Gastroesophageal sphincter (tissue), 4 donors: Measurements from ENCODE around the gene DKKL1. TPM values are rescaled to one million over a fixed set of nuclear protein-coding genes. Genes with fewer than 3 reads are reported as not detected.

Source experiments
- ATAC-seq: fragments of 150-250 bp; one replicate; pipeline ENCODE4 v1.9.1; 2016; ENCODE audit warnings: mild to moderate bottlenecking, moderate library complexity
- H3K27ac ChIP-seq, 4 donors: fragments of 200-600 bp; sonication (generic) in 3 of 4; 1 replicate in 3 of 4; 2 replicates in 1 of 4; pipeline ENCODE4 v1.5.1; 2016 to 2019
- H3K27me3 ChIP-seq: fragments of 200-600 bp; sonication (generic); one replicate; pipeline ENCODE4 v1.5.1; 2019
- H3K36me3 ChIP-seq, 2 donors: fragments of 200-600 bp; sonication (generic); one replicate each; pipeline ENCODE4 v1.5.1; 2019; ENCODE audit warnings: control low read depth in 1 of 2
- H3K4me1 ChIP-seq, 3 donors: fragments of 200-600 bp; sonication (generic); 1 replicate in 2 of 3; 2 replicates in 1 of 3; pipeline ENCODE4 v1.5.1; 2016 to 2019; ENCODE audit warnings: control low read depth in 2 of 3
- H3K4me3 ChIP-seq, 2 donors: fragments of 200-600 bp; sonication (generic); one replicate each; pipeline ENCODE4 v1.5.1; 2019; ENCODE audit warnings: mild to moderate bottlenecking in 1 of 2, moderate library complexity in 1 of 2
- H3K9me3 ChIP-seq, 3 donors: fragments of 200-600 bp; sonication (generic); one replicate each; pipeline ENCODE4 v1.5.1; 2017 to 2019; ENCODE audit warnings: control low read depth in 2 of 3
- CTCF ChIP-seq, 4 experiments: fragments of 200-600 bp in 2 of 4; fragments of 450-650 bp in 2 of 4; sonication (generic) in 1 of 4; IDR thresholded peaks; one replicate each; pipeline ENCODE4 v1.5.1; 2017 to 2019; ENCODE audit warnings: antibody characterized with exemption in 4 of 4, mild to moderate bottlenecking in 2 of 4, moderate library complexity in 2 of 4
- EP300 ChIP-seq: sonication (generic); formaldehyde crosslinking; IDR thresholded peaks from one replicate; pipeline ENCODE4 v1.6.1; 2017; ENCODE audit warnings: antibody characterized with exemption, mild to moderate bottlenecking
- POLR2A ChIP-seq, 2 donors: fragments of 450-650 bp; IDR thresholded peaks; one replicate each; pipeline ENCODE4 v1.6.1; 2017; ENCODE audit warnings: antibody characterized with exemption in 2 of 2, mild to moderate bottlenecking in 2 of 2, moderate library complexity in 1 of 2
- POLR2AphosphoS5 ChIP-seq: sonication (generic); formaldehyde crosslinking; IDR thresholded peaks from one replicate; pipeline ENCODE4 v1.6.1; 2017; ENCODE audit warnings: antibody characterized with exemption
- WGBS, 2 donors: methylation state at CpG; one replicate each; pipeline ENCODE4 v1.1.5; 2018; ENCODE audit warnings: low coverage in 1 of 2; 5-methylcytosine and 5-hydroxymethylcytosine counted together
- total RNA-seq, 4 donors: library from RNA; depleted of rRNA; stranded (reverse); fragments of >200 nt; gene quantifications; one replicate each; pipeline ENCODE4 v1.1.0, GENCODE V29; 2016

The DKKL1 gene
- total RNA-seq, 4 donors from 2014 or later, result not detected

GRCh38 chr19:49398001-49398615 is 34.4 kb downstream of the DKKL1 start:
- Histone ChIP-seq H3K4me1 (no peaks in the 10 kb centered on the region), H3K9me3 (no peaks in the 10 kb centered on the region), H3K27ac (no peak overlapping the region), H3K36me3 (no peaks in the 10 kb centered on the region), H3K4me3 (no peak overlapping the region), H3K27me3 (peaks cover 48% of the 10 kb centered on the region)
- TF ChIP-seq EP300, result no peak
- TF ChIP-seq POLR2A (IDR thresholded peaks at IDR 0.05), result no peak
- TF ChIP-seq CTCF (IDR thresholded peaks at IDR 0.05), result no peak
- TF ChIP-seq POLR2AphosphoS5, result no peak
- 58 to 67% methylated on average over 7 of the region's 11 CpGs for WGBS, 2 donors
- no peak for ATAC-seq

GRCh38 chr19:49398931-49399330 is 35.3 kb downstream of the DKKL1 start:
- WGBS, 2 donors, result 69% methylated on average over 6 of the region's 6 CpGs; no CpG with 5 or more reads in 1 of the 2 donors
- H3K27me3 ChIP-seq, result peaks cover 45% of the 10 kb centered on the region
- H3K36me3 ChIP-seq, result no peaks in the 10 kb centered on the region
- no peak overlapping the region for H3K27ac ChIP-seq
- no peak for TF ChIP-seq CTCF (IDR thresholded peaks at IDR 0.05)
- no peak for TF ChIP-seq POLR2A (IDR thresholded peaks at IDR 0.05)
- TF ChIP-seq EP300, result no peak
- TF ChIP-seq POLR2AphosphoS5, result no peak
- H3K4me1 ChIP-seq, result no peaks in the 10 kb centered on the region
- no peak overlapping the region for H3K4me3 ChIP-seq
- H3K9me3 ChIP-seq, result no peaks in the 10 kb centered on the region
- ATAC-seq, result no peak

- Histone ChIP-seq H3K27me3 (peaks cover 34% of the 10 kb centered on the region), H3K4me1 (no peaks in the 10 kb centered on the region), H3K36me3 (no peaks in the 10 kb centered on the region), H3K9me3 (no peaks in the 10 kb centered on the region), H3K4me3 (no peak overlapping the region), H3K27ac (no peak overlapping the region)
- 53 to 67% methylated on average over 4 to 5 of the region's 6 CpGs for WGBS, 2 donors
- no peak for ATAC-seq
- TF ChIP-seq POLR2A (IDR thresholded peaks at IDR 0.05) (no peak), EP300 (no peak), POLR2AphosphoS5 (no peak), CTCF (IDR thresholded peaks at IDR 0.05) (no peak)
These were observed 36.4 kb downstream of the DKKL1 start for GRCh38 chr19:49400029-49400428.

- Histone ChIP-seq H3K27ac (no peak overlapping the region), H3K4me3 (no peak overlapping the region), H3K4me1 (no peaks in the 10 kb centered on the region), H3K27me3 (peaks cover 21% of the 10 kb centered on the region), H3K36me3 (no peaks in the 10 kb centered on the region), H3K9me3 (no peaks in the 10 kb centered on the region)
- no peak for ATAC-seq
- WGBS, 2 donors, result 78% methylated on average over 1 of the region's 7 CpGs; no CpG with 5 or more reads in 1 of the 2 donors
- no peak for TF ChIP-seq EP300
- no peak for TF ChIP-seq POLR2A (IDR thresholded peaks at IDR 0.05)
- TF ChIP-seq POLR2AphosphoS5, result no peak
- TF ChIP-seq CTCF (IDR thresholded peaks at IDR 0.05), result no peak
These were observed 39.9 kb downstream of the DKKL1 start for GRCh38 chr19:49403404-49404187.

GRCh38 chr19:49407079-49407478 is 43.4 kb downstream of the DKKL1 start:
- WGBS, 2 donors, result 48 to 72% methylated on average over 3 to 7 of the region's 7 CpGs
- no peak for TF ChIP-seq POLR2AphosphoS5
- no peak for TF ChIP-seq CTCF (IDR thresholded peaks at IDR 0.05)
- no peak for TF ChIP-seq EP300
- TF ChIP-seq POLR2A (IDR thresholded peaks at IDR 0.05), result no peak
- H3K4me3 ChIP-seq, result no peak overlapping the region
- H3K27me3 ChIP-seq, result peaks cover 34% of the 10 kb centered on the region
- no peaks in the 10 kb centered on the region for H3K9me3 ChIP-seq
- H3K36me3 ChIP-seq, result no peaks in the 10 kb centered on the region
- ATAC-seq, result no peak
- H3K27ac ChIP-seq, result no peak overlapping the region
- H3K4me1 ChIP-seq, result no peaks in the 10 kb centered on the region
